Skeletal muscle cell (primary cell): ENCODE results near the gene CELF3.
A peak's percentile ranks its signal among the peaks of the same experiment; 100 is the strongest.

Source experiments
- DNase-seq: peaks from one replicate; pipeline ENCODE4 v3.0.0-alpha.2; 2010; ENCODE audit warnings: low read depth
- H3K4me3 ChIP-seq: 2 replicates; pipeline ENCODE4 v1.5.1; 2011; ENCODE audit warnings: low read depth, mild to moderate bottlenecking, control low read depth, low read length, moderate library complexity

Gene CELF3

GRCh38 chr1:151721788-151722510 is 5.3 kb upstream of the CELF3 start:
- DNase-seq, result no peak
- H3K4me3 ChIP-seq, result peak overlapping the region; percentile 56

DNA sequence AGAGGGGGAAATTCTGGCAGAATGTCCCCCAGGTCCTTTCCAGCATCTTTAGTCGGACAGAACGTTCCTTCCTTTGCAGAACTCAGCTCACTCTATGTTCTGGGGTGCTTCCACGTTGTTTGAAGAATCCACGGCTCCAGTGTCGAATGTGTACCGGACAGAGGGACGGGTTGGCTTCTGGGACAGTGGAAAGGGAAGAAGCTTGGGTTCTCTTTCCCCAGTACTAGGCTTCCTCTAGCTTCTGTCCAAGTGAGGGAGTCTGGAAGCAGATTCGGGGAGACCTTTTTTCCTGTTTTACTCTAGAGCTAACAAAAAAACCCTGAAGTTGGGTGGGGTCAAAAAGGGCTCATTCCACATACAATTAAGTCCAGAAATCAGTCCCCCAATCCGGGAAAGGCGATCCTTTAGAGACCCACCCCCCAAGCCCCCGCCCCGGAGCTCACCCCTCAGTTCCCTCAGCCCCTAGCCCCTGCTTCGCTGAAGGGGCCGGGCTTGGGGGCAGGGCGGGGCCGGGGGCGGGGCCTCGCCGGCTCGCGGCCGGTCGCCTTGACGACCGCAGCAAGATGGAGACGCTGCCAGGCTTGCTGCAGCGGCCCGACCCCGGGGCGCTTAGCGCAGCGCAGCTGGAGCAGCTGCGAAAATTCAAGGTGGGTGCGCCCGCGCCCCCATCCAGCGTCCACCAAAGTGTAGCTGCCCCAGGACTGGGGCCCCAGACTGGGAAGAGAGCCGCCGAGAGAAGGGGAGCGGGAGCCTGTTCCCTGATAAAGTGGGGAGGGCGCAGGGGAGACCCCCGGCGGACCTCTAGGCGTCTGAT is 4.6 kb upstream of the CELF3 start, which contains the start of gene RIIAD1:
TSS of gene RIIAD1 (plus strand) at position 549 of the 814 bp plus-strand sequence. CDS start at position 564, 15 bp downstream.
- no peak for DNase-seq
- peak within 1 kb of the TSS; percentile 56 for H3K4me3 ChIP-seq

DNA sequence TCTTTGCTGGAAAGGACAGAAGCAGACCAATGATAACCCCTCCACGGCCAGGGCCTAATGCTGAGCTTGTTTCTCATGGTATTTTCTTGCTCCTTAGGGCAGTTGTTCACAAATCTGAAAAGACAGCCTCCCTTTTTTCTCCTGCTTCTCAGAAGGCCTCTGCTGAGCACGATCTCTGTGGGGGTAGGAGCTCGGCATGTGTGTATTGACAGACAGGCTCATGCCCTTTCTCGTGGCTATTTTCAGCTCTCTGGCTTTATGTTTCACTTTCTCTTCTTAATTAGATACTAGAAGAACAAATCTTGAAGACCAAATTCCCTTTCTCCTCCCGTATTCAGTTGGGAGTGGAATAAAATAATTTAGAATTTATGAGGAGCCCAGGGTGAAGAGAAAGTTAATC is 4.0 kb upstream of the CELF3 start:
- DNase-seq, result no peak
- H3K4me3 ChIP-seq, result peak overlapping the region; percentile 56

DNA sequence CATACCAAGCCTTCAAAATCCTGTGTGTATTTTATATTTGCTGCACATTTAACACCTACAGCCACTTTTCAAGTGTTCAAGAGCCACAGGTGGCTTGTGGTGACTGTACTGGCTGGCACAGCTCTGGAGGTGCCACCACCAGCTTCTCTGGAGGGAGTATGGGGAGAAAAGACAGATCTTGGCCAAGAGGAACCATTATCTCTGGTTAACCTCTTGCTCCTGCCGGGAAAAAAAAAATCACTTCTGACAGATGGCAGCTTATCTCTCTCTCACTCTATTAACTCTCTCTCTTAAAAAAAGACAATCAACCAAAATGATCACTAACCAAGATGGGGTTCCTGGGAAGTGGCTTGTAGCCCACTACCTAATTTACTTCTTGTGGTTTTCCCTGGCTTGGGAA is 3.5 kb upstream of the CELF3 start:
- H3K4me3 ChIP-seq, result no peak overlapping the region
- DNase-seq, result no peak

DNA sequence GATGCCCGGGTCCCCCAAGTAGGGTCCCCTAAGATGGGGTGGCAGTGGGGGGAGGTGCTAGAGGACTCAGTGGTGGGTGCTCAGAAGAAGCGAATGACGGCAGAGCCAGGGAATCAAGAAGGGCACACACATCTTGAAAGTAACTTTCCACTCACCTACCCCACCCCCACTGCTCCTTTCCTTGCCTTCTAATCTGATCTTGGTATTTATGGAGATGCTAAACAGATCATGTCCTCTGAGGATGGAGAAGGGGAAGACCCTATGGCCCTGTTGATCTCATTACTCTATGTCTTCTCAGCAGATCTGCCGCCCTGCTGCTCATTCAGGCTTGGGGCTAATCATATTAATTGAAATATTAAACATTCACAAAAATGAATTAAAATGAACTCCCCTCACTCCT is 2.1 kb upstream of the CELF3 start:
- no peak for DNase-seq

DNA sequence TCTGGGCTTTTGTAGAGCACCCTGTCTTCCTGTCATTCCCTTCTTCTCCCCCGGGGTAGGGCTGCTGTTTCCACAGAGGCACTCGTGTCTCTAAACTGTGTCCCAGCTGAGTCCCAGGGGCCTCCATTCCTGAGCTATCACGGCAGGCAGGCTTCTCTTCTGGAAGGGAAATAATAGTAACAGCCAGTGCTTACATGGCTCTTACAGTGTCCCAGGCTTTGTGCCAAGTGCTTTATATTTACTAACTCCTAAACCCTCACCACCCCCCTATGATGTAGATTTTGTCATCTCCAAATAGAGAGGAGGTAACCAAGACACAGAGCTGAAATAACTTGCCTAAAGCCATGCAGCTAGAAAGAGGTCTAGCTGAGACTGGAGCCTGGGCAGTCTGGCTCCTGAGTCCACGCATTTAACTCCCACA is 1.4 kb upstream of the CELF3 start:
- no peak overlapping the region for H3K4me3 ChIP-seq
- DNase-seq, result no peak

More for the DNA sequence above, 2.1 kb upstream of the CELF3 start:
- H3K4me3 ChIP-seq, result no peak overlapping the region

- H3K4me3 ChIP-seq, result no peak overlapping the region
- DNase-seq, result no peak
Observed at GRCh38 chr1:151716405-151716762, 219 bp downstream of the CELF3 start.

GRCh38 chr1:151715726-151716404 is 738 bp downstream of the CELF3 start:
- H3K4me3 ChIP-seq, result no peak overlapping the region
- no peak for DNase-seq

DNA sequence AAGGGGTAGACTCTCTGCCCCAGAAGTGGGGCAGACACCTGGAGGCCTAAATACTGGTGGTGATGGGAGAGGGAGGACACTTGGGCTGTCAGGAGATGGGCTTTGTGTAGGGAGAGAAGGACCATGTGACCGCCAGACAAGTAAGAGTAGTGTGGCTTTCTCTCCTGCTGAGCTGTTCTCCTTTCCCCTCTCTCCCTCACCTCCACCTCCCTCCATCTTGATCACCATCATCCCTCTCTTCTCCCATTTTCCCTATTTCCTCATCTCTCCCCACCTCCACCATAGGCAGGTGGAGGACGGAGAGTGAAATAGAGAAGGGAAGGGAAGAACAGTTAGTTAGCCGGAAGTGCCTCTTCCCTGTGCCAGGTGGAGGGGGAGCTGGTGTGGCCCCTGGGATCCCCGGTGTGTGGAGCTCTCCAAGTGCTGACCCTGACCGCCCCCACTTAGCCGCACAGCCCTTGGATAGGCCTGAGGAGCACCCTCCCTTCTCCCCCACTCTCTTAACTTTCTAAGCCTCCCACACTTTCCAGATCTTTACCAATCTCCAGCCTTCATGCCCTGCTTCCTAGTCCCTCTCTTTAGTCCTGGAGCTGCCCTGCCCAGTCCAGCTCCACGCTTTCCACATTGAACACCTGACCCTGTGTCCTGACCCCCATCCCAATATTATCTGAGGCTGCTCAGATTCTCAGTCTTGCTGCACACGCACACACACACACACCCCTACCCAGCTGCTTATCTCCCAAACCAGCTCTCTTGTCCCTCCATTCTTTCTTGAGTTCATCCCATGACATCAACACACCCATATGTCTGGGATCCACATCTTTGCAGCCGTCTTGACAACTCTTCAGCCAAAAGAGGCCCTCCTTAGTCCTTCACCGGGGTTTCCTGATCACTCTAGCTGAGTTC is 1.5 kb downstream of the CELF3 start:
- no peak for DNase-seq
- no peak overlapping the region for H3K4me3 ChIP-seq

GRCh38 chr1:151713874-151714273 is 2.7 kb downstream of the CELF3 start:
- no peak overlapping the region for H3K4me3 ChIP-seq

DNA sequence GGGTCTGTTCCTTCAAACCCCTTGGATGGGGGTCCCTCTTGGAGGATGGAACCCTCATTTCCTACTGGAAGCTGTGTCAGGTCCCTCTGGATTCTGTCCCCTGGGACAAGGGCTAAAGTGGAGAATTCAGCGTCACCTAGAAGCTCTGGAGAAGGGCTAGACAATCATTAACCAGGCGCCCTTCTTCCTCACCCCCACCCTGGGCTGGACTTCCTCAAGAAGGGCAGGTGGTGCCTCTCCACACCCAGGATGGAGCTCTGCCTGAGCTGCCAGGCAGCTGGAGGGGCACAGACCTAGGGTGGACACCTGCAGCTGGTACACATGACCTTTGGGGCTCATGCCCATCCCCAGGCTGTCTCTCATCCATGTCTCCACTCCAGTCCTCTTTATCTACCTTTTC is 3.6 kb downstream of the CELF3 start:
- H3K4me3 ChIP-seq, result no peak overlapping the region
- no peak for DNase-seq

More at GRCh38 chr1:151713874-151714273, 2.7 kb downstream of the CELF3 start:
- DNase-seq, result no peak

GRCh38 chr1:151711951-151712350 is 4.7 kb downstream of the CELF3 start:
- DNase-seq, result no peak

DNA sequence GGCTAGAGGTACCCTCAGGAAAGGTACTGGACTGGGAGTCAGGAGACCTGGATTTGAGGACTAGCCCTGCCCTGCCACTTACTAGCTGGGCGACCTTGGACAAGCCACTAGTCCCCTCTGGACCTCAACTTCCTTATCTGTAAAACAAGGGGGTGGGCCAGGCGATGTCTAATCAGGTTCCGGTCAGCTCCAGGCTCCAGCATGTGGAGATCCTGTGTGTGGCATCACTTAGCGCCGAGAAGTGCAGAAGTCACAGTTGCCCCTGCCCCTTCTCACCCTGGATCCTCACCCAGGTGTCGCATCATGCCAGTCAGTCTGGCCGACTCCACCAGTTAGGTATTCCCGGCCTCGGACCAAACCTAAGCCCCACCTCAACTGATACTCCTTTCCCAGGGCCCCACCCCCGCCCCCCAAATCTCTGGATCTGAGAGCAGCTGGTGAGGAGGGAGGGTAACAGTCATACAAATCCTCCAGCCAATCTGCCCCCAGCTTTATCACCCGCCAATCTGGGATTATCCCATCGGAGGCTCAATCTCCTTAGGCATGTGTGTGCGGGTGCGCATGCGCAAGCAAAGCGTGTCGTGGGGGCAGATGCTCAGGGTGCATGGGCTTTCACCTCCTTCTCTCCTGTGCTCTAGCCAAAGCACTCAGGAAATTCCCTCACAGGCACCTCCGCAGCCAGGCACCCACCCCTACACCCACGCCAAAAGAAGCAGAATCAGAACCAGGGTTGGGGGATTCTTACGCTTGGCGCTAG is 5.4 kb downstream of the CELF3 start:
- no peak overlapping the region for H3K4me3 ChIP-seq
- no peak for DNase-seq

More at GRCh38 chr1:151711951-151712350, 4.7 kb downstream of the CELF3 start:
- no peak overlapping the region for H3K4me3 ChIP-seq

DNA sequence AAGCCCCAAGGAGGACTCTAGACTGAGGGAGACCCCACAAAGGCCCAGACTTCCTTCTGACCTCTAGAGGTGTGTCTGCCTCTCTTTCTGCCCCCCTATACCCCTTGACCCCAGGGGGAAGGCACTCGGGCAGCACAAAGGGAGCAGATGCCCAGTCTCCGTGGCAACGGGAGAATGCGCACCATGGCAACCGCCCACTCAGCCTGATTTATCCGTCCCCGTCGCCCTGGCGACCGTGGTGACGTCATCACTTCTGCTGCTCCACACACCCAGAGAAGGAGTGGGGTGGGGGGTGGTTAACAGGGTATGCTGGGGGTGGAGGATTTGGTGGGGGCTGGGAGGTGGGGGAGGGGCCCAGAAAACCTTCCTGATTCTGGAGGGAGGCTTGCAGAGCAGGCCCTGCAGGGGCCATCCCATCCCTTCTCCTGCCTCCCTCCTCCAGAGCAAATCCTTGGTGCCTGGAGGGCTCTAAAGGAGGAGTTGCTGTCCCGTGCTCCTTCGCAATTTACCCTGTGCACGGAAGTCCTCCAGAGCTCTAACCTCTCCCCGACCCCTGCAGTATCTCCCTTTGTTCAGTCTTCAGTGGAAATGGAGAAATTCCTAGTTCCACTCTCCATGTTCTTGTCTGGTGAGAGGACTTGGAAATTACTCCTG is 6.3 kb downstream of the CELF3 start:
- H3K4me3 ChIP-seq, result no peak overlapping the region

GRCh38 chr1:151708891-151709290 is 7.7 kb downstream of the CELF3 start:
- no peak for DNase-seq
- H3K4me3 ChIP-seq, result no peak overlapping the region

More for the DNA sequence above, 6.3 kb downstream of the CELF3 start:
- DNase-seq, result no peak

DNA sequence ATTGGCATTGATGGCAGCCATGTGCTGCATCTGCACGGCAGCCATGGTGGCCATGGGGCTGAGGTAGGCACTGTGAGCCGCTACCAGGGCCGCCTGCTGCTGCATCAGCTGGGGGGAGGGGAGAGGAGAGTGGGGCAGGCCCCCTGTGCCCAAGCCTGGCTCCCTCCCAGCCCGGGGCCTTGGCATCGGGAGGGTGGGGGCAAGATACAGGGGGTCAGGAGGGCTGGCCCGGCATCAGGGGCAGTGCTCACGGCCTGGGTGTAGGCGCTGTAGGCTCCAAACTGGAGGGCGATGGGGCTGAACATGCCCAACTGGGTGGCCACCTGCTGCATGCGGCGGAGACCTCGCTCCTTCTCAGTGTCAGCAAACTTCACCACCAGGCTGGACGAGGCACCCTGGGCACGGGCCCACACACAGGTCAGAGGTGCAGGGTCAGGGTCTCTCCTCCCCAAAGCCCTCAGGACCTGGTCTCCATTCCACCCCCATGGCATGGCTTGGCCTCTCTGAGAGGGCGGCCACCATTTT is 9.0 kb downstream of the CELF3 start:
- no peak for DNase-seq
- H3K4me3 ChIP-seq, result no peak overlapping the region

- H3K4me3 ChIP-seq, result no peak overlapping the region
- DNase-seq, result no peak
Observed at GRCh38 chr1:151706464-151707415, 9.9 kb downstream of the CELF3 start.
